ENCODE results near the gene ABTB2.
A peak's percentile ranks its signal among the peaks of the same experiment; 100 is the strongest.

The ABTB2 gene

DNA sequence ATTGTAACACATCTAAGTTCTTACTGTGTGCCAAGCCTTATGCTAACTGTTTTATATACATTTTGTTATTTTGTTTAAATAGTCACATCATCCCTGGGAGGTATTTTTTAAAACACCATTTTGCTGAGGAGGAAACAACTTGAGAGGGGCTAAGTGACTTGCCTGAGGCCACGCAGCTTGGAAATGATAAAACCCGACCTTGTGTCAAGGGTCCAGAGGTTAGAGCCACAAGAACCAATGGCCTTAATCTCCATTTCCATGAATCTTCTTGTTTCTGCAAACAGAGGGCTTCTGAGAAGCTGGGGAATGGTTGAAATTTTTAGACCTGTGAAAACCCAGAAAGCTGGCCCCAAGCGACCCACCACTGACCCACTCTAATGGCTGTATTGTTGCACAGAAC lies 16.7 kb downstream of the ABTB2 start:
- no peak for DNase-seq

DNA sequence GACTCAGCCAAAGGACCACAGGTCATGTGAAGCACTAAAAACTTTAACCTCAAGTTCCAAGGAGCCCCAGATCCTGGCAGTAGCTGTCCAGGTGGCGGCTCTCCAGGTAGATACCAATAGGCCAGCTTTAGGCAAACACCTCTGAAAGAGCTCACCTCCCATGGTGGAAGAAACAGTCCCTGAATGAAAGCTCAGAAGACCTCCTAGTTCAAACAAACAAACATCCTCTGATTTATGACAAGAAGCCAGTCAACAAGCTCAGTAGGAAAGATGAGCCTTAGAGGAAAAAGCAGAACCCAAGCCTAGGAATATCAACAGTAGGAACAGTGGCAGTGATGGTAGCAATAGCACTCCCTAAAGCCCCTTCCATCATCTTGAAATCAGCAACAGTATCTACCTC lies 17.2 kb downstream of the ABTB2 start:
- no peak for DNase-seq

DNA sequence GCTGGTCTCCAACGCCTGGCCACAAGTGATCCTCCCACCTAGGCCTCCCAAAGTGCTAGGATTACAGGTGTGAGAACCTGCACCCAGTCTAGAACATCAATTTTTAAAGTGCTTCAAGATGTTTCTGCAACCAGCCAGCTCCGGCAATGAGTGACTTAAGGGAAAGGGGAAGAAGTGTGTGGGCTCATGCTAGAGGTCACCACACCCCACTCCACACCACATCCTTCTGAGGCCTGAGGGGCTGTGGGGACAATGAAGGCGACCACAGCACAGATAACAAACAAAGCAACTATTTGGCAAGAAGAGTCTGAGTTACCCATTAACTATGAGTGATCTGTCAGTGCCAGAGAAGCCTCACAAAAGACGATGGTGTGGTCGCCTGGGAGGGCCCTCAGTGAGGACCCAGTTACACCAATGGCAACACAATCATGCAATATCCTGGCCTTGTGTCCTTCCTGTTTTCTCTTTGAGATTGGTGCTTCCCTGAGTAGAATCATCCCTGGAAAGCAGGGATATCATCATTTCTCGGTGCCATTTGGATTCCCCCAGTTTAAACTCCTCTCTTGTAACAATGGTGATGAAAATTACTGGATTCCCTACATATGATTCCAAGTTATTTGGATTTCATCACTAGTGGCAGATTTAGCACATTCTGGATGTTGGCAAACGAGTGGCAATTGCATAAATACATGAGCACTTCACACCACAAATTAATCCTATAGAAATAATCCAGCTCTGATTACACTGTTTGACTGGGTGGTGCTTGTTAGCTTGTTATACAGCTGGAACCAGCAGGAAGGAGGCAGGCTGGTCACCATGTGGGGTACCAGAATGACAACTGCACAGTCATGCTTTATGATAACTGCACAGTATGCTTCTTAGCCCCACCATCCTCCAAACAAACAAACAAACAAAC lies 18.4 kb downstream of the ABTB2 start:
- peak; percentile 6 for DNase-seq

- no peak for DNase-seq
Measured at GRCh38 chr11:34337016-34337415, 20.8 kb downstream of the ABTB2 start.

GRCh38 chr11:34335801-34336200 lies 22.0 kb downstream of the ABTB2 start:
- DNase-seq, result no peak

DNA sequence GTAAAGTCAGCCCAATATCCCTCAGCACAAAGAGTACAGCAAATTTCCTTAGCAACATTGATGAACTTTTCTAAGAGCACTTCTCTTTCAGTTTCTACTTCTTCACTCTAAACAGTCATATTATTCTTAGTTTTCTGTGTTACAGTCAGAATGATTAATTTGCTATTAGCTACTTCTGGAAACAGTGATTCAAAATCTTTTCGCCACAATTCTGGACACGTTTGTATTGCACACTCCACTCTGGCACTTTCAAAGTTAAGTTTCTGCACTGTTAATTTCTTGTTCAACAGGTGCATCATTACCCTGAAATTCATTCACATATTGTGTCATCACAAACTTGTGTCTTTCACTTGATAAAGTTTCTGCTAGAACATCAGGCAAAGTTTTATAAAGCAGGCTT lies 22.5 kb downstream of the ABTB2 start:
- DNase-seq, result no peak

DNA sequence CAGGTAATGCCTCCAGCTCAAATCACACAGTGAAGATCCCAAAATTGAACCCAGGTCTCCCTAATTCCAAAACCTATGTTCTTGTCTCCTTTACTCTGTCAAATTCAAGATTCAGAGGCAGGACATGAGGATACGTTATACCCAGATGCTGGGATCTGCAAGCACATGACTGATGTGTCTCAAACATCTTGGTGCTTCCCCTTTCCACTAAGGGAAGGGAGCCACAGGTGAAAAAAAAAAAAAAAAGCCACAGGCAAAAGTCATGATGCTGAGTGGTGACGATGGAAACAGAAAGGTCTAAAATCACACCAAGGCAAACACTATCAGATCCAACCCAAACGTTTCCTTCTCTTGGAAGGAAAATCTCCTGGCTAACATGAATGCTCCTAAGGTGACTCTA lies 24.0 kb downstream of the ABTB2 start:
- DNase-seq, result no peak

GRCh38 chr11:34332524-34332923 lies 25.3 kb downstream of the ABTB2 start:
- DNase-seq, result no peak

DNA sequence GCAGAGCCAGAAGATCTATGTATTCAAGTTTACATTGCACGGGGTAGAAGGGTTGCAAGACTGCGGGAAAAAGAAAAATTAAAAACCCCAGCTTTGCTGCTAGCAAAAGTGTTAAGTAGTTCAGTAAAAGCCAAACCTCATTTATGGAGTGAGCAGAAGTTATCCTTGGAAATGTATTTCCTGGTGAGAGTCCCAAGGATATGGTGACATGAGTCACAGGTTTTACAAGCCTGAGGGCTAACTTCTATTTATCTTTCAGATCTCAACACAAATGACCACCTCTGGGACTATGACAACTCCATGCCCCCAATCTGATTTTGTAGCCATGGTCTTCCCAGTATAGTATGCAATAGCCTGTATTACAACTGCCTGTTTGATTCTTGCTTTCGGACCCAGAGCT lies 26.1 kb downstream of the ABTB2 start:
- DNase-seq, result no peak

DNA sequence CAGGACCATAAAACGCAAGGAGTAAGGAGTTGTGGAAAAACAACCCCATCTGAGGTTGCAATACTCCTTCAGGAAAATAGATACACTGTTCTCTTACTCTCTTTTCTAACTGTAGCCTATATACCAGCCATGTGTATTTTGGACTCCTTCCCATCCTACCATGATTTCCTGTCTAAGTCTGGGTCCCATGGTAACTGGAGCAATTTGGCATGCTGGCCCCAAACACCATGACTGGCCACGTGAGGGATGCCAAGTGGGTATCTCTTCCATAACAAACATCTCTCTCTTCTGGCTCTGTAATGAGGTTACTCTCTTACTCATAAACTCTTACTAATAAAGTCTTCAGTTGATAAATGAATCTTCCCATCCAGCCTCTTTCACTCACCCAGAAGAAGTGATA lies 26.5 kb downstream of the ABTB2 start:
- no peak for DNase-seq

- DNase-seq, result no peak
Measured at GRCh38 chr11:34330653-34331052, 27.2 kb downstream of the ABTB2 start.

- DNase-seq, result no peak
Measured at GRCh38 chr11:34329876-34330275, 27.9 kb downstream of the ABTB2 start.

DNA sequence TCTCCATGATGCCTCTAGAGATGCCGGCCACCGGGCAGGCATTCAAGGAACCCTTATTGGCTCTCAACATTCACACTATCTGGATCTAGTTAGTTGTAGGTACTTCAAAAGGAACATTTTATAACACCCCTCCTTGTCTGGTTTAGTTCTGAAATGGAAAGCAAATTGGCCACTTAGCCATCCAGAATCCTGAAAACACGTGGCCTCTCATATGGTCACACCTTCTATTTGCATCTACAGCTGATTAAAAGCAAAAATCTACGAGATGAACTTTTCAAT lies 29.2 kb downstream of the ABTB2 start:
- no peak for DNase-seq

DNA sequence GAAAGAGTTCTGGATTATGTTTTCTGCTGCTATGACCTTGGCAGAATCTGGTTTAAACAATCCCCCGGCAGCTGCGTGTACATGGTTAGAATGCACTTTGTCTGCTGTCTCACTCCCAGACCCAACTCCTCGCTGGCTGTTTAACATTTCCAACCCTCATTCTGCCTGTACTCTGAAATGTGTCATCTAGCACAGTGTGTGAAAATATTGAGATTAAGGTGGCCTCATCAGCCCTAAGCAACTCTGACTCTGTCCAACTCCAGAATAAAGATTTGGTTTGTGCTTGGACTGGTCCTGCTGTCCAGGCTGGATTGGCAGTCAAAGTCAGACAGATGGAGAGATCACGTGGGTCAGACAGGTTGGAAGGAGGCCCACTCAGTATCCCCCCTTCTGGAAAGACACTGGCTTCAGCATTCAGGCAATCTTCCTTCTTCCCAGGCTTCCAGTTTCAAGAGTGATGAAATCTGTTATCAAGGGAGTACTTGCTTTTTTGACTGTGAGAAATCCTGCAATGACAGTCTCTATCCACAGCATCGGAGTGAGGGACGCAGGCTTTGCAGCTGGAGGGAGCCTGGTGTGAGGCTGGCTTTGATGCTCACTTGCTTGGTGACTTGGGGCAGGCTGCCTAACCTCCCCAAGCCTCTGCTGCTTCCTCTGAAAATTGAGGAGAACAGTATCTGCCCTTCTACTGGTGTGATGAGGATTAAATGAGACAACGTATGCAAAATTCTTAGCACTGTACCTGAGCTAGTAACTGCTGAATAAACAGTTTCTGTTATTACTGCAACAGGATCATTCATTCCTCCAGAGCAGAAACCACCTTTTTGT lies 29.8 kb downstream of the ABTB2 start:
- no peak for DNase-seq

GRCh38 chr11:34324466-34324865 lies 33.3 kb downstream of the ABTB2 start:
- no peak for DNase-seq

DNA sequence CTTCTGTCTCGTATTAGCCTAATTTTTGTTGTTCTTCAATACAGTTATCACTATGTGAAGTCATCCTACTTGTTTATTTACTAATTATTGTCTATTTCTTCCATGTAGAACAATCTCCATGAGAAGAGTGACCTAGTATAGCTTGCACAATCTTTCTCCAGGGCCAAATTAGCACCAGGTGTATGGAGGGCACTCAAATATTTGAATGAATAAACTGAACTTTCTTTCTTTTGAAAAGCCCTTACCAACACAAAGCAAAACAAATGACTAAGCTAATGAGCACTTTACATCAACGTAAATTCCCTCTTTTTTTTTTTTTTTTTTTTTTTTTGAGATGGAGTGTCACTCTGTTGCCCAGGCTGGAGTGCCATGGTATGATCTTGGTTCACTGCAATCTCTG lies 34.2 kb downstream of the ABTB2 start:
- DNase-seq, result no peak

DNA sequence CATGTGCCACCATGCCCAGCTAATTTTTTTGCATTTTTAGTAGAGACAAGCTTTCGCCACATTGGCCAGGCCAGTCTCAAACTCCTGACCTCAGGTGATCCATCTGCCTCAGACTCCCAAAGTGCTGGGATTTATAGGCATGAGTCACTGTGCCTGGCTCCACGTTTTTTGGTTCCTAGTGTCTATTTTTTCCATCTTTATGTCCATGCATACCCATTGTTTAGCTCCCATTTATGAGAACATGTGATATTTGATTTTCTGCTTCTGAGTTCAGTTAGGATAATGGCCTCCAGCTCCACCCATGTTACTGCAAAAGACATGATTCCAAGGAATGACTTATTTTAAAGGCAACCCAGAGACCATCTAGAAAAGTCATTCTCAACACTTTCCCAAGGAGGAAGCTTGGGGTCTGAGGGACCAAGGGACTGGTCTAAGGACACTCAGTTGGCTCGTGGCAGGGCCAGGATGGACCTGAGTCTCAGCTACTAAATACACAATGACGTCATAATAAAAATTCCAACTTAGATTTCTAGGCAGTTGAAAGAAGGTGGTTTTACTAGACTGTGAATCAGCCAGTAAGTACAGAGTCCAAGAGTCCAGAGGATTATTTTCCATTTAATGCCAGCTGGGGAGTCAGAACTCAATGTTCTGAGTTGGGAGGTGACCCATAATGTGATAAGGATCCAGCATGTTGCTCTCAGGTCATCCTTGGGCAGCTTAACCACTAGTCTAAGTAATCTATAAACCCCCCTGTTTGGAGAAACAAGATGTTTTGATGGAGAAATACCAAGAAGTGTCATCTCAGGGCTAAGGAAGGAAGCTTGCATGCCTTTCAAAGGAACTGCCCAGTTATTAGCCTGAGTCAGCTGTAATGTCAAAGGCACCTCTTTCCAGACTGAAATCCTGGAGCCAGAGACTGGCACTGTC lies 39.4 kb downstream of the ABTB2 start:
- no peak for DNase-seq

DNA sequence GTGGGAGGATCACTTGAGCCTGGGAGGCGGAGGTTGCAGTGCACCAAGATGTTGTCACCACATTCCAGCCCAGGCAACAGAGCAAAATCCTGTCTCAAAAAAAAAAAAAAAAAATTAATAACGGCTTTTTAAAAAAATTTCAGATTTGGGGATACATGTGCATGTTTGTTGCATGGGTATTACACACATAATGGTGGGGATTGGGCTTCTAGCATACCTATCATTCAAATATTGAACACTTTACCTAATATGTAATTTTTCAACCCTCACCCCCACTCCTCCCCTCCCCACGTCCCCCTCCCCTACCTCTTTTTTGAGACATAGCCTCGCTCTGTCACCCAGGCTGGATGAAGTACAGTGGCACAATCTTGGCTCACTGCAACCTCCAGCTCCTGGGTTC lies 40.1 kb downstream of the ABTB2 start:
- DNase-seq, result no peak

- DNase-seq, result no peak
Measured at GRCh38 chr11:34317036-34317360, 40.8 kb downstream of the ABTB2 start.

DNA sequence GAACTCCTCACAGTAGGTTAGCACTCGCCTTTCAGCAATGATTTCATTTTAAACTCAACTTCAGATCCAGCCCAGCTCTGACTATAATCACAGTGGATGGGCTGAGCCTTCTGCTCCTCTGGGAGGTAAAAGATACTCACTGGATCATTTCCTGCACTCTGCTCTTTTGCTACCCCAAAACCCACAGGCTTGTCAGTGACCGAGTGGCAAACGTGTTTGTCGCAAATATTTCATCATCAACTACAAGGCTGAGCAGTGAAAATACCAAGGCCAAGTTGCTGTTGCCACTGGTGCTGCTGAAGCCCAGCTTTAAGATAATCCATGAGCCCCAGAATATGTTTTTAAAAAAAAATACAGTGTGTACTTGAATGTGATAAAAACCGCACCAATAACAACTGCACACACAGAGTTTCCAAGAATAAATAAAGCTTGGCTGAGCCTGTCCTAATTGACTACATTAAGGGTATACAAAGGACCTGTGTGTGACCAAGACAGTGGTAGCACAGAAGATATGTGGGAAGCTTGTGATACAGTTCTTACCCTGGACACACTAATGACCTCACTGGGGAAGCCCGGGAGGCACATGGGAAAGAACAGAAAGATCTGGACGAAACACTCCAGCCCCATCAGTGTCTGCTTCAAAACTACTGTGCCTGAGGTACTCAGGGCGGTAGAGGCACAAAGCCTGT lies 41.3 kb downstream of the ABTB2 start:
- DNase-seq, result no peak

DNA sequence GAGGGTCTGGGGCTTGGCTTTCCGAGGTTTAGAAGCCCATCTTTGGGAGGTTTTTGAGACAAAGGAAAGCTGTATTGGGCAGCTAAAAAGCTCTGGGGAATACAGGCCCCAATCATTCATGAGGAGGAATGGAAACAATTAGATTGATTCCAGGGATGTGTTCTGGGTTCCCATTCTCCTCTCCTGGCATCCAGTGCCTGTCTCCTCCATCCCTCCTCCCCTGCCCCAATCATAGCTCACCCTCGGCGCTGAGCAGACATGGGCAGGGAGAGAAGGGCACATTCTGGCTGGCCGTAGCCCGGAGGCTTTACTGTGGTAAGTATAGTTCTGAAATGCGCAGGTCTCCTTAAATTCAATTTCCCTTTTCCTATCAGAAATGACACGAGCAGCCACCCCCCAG lies 42.4 kb downstream of the ABTB2 start:
- no peak for DNase-seq

GRCh38 chr11:34314936-34315335 lies 42.9 kb downstream of the ABTB2 start:
- DNase-seq, result no peak

DNA sequence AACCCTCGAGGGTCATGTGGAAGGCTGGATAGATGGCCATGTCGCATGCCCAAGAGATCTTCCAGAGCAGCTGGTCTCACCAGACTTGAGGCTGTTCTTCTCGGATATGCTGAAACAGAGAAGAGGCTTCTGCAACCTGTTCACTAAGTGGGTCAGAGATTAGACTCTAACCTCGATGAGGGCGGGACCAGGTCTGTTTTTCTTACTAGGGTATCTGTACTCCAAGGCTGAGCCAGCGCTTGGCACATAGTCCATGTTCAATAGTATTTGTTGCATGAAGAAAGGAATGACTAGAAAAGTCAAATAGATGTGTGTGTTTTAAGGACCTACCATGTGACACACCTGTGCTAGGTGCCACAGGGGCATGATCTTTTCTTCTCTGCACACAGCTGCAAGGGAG lies 43.6 kb downstream of the ABTB2 start:
- DNase-seq, result no peak
